Measurements from ENCODE around the gene PKN2.
A peak's percentile ranks its signal among the peaks of the same experiment; 100 is the strongest.

PKN2 gene

DNA sequence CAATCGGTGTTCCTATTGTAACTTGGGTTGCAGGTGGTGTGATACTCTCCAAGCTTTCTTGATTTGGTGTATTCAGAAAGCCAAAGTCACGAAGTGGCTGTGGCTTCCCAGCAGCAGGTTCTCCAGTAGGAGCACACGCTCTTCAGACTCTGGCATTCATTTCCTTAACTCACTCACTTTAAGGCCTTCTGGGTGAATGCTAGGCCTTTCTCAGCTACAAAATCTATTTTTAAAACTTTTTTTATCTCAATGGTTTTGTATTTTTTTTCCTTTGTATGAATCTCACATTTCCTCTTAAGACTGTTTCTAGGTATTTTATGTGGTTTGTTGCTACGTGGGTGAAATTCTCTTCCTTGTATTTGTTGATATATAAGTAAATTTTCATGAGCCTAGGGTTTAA lies 22.9 kb upstream of the PKN2 start:
- Mint-ChIP-seq H3K36me3 (no peaks in the 10 kb centered on the region), H3K9me3 (no peaks in the 10 kb centered on the region), H3K4me3 (no peak overlapping the region), H3K27me3 (no peaks in the 10 kb centered on the region), H3K4me1 (peaks cover 12% of the 10 kb centered on the region), H3K27ac (no peak overlapping the region)
- no peak for ATAC-seq

DNA sequence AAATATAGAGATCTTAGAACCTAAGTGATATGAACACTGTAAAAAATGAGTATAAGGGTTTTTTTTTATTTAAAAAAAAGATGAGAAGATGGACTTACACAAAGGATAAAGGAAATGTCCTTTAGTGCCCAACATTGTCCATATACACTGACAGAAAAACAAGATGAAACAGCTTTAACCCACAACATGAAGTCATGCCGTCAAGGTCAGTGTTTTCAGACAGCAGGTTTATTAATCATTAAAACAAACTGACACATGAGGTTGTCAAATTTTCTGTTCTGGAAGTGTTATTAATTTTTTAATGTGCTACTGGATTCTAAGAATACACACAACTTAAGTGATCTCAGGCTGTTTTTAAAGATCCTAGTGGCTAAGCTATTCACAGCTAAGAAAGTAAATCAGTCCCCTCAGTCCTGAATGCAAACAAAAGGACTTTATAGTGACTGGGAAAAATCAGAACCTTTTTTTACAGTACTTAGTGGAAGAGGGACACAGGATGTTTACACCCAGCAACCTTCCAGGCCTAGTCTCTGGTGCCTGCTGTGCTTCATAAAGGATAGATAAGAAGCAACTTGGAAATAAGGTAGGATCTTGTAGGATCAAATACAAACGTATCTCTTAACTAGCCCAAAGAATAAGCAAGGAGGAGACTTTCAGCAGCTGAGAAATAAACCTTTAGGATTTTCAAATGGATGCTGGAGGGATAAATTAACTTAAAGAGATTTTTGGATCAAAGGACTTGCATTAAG lies 21.9 kb upstream of the PKN2 start:
- no peaks in the 10 kb centered on the region for H3K9me3 Mint-ChIP-seq
- no peaks in the 10 kb centered on the region for H3K36me3 Mint-ChIP-seq
- no peak for ATAC-seq
- peaks cover 12% of the 10 kb centered on the region for H3K4me1 Mint-ChIP-seq
- H3K27ac Mint-ChIP-seq, result no peak overlapping the region
- H3K27me3 Mint-ChIP-seq, result no peaks in the 10 kb centered on the region
- H3K4me3 Mint-ChIP-seq, result no peak overlapping the region

GRCh38 chr1:88662723-88663122 lies 21.4 kb upstream of the PKN2 start:
- H3K4me3 Mint-ChIP-seq, result no peak overlapping the region
- no peaks in the 10 kb centered on the region for H3K36me3 Mint-ChIP-seq
- H3K4me1 Mint-ChIP-seq, result peaks cover 12% of the 10 kb centered on the region
- no peaks in the 10 kb centered on the region for H3K27me3 Mint-ChIP-seq
- no peak for ATAC-seq
- H3K9me3 Mint-ChIP-seq, result no peaks in the 10 kb centered on the region
- no peak overlapping the region for H3K27ac Mint-ChIP-seq

GRCh38 chr1:88668405-88668804 lies 15.7 kb upstream of the PKN2 start:
- Mint-ChIP-seq H3K27ac (no peak overlapping the region), H3K4me3 (no peak overlapping the region), H3K27me3 (peaks cover 15% of the 10 kb centered on the region), H3K9me3 (no peaks in the 10 kb centered on the region), H3K36me3 (no peaks in the 10 kb centered on the region), H3K4me1 (no peaks in the 10 kb centered on the region)
- no peak for ATAC-seq

- ATAC-seq, result no peak
- Mint-ChIP-seq H3K36me3 (no peaks in the 10 kb centered on the region), H3K9me3 (no peaks in the 10 kb centered on the region), H3K27ac (no peak overlapping the region), H3K4me3 (no peak overlapping the region), H3K4me1 (no peaks in the 10 kb centered on the region), H3K27me3 (peaks cover 15% of the 10 kb centered on the region)
Measured at GRCh38 chr1:88670462-88670861, 13.6 kb upstream of the PKN2 start.

GRCh38 chr1:88673446-88673845 lies 10.6 kb upstream of the PKN2 start:
- no peaks in the 10 kb centered on the region for H3K9me3 Mint-ChIP-seq
- ATAC-seq, result no peak
- H3K36me3 Mint-ChIP-seq, result no peaks in the 10 kb centered on the region
- no peak overlapping the region for H3K27ac Mint-ChIP-seq
- no peak overlapping the region for H3K4me3 Mint-ChIP-seq
- no peaks in the 10 kb centered on the region for H3K4me1 Mint-ChIP-seq
- peaks cover 13% of the 10 kb centered on the region for H3K27me3 Mint-ChIP-seq

- peaks cover 10% of the 10 kb centered on the region for H3K4me1 Mint-ChIP-seq
- no peaks in the 10 kb centered on the region for H3K36me3 Mint-ChIP-seq
- H3K27ac Mint-ChIP-seq, result no peak overlapping the region
- H3K4me3 Mint-ChIP-seq, result no peak overlapping the region
- no peaks in the 10 kb centered on the region for H3K27me3 Mint-ChIP-seq
- ATAC-seq, result no peak
- H3K9me3 Mint-ChIP-seq, result no peaks in the 10 kb centered on the region
Measured at GRCh38 chr1:88678405-88678804, 5.7 kb upstream of the PKN2 start.

DNA sequence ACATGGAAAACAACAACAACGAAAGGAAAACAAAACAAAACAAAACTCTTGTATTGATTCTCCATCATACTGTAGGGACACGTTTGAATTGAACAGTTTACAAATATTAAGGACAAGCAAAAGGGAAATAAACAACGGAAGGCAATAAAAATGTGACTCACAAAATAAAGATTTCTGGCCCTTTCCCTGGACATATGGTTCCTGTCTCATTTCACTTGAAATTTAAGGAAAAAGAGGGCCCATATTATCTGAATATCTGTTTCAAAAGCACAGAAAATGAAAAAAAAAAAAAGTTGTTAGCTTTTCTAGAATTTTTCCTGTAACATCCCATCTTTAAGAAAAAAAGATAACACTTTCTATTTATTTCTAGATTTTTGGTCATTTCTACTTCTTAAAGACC lies 3.6 kb upstream of the PKN2 start:
- no peak for ATAC-seq
- Mint-ChIP-seq H3K36me3 (no peaks in the 10 kb centered on the region), H3K4me1 (peaks cover 17% of the 10 kb centered on the region), H3K27ac (no peak overlapping the region), H3K4me3 (no peak overlapping the region), H3K27me3 (no peaks in the 10 kb centered on the region), H3K9me3 (no peaks in the 10 kb centered on the region)

DNA sequence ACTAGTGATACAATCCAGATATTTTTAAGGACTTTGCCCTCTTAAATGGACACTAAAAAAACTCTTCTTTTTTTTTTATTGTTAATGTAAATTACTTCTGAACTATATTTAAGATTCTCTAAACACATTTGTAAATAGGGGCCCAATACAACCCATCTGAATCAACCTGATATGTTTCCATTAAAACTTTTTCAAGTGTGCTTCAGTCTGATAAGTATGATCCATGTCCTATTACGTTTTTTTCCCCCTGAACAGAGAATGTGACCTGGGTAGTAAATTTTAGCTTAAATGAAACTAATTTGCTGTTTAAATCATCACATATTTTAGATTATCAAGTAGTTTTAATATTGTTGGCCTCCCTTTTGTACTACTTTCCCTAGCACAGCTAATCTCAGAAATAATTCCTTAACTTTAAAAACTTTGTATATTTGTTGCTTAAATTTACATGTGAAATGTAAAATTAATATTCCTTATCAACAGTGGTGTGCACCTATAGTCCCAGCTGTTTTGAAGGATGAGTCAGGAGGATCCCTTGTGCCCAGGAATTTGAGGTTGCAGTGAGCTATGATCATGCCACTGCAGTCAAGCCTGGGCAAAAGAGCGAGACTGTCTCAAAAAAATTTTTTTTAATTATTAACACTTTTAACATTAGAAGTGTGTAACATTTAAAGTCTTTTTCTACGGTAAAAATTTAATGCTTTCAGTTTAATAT lies 3.0 kb upstream of the PKN2 start:
- H3K27ac Mint-ChIP-seq, result no peak overlapping the region
- no peak for ATAC-seq
- H3K9me3 Mint-ChIP-seq, result no peaks in the 10 kb centered on the region
- peaks cover 17% of the 10 kb centered on the region for H3K4me1 Mint-ChIP-seq
- no peak overlapping the region for H3K4me3 Mint-ChIP-seq
- H3K27me3 Mint-ChIP-seq, result no peaks in the 10 kb centered on the region
- no peaks in the 10 kb centered on the region for H3K36me3 Mint-ChIP-seq

DNA sequence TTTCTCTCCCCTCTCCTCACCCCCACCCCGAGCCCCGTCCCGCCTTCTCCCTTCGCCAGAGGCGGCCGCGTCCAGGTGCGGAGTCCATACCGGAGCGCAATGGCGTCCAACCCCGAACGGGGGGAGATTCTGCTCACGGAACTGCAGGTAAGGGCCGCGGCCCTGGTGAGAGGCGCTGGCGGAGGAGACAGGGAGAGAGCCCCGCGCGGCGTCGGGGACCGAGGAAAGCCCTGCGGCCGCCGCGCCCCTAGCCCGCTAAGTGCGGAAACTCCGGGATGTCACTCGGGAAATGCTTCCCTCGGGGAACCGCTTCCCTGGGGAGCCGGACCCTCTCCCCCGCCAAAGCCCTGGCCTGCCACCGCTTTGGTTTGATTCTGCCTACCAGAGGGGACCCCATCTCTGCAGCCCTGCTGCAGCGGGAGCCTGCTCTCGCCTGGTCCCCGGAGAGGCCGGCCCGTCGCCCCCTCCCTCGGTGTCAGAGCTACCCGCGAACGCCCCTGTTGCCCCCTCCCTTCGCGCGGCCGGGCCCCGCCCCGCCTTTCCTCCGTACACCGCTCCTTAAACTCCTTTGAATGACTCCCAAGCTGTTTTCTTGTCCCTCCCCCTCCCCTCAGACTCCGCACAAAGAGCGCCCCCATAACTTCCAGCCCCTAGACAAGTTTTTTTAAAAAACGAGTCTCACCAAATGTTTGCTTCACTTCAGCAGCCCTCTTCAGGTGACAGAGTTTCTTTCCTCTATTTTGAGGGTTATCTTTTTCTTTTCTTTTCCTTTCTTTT lies 597 bp downstream of the PKN2 start:
- peak; percentile 73 for ATAC-seq
- H3K36me3 Mint-ChIP-seq, result no peaks in the 10 kb centered on the region
- H3K4me1 Mint-ChIP-seq, result peaks cover 17% of the 10 kb centered on the region
- peak overlapping the region; percentile 100 for H3K4me3 Mint-ChIP-seq
- peak overlapping the region; percentile 98 for H3K27ac Mint-ChIP-seq
- no peaks in the 10 kb centered on the region for H3K9me3 Mint-ChIP-seq
- no peaks in the 10 kb centered on the region for H3K27me3 Mint-ChIP-seq

DNA sequence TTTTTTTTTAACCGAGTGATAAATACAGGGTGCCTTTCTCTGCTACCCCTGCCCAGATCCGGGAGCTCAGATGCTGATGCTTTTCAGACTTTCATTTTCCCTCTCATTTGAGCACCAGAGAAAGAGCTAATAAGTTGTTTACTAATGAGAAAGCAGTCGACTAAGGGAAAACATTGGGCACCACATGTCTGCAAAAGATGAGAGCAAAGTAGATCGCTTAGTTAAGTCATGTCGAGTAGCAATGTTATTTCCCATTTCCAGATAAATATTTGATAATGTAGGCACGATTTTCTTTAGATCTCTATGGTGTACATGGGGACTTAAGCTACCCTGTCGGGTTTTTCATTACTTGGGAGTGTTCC lies 1.2 kb downstream of the PKN2 start:
- no peaks in the 10 kb centered on the region for H3K27me3 Mint-ChIP-seq
- ATAC-seq, result no peak
- peaks cover 17% of the 10 kb centered on the region for H3K4me1 Mint-ChIP-seq
- no peaks in the 10 kb centered on the region for H3K36me3 Mint-ChIP-seq
- peak overlapping the region; percentile 98 for H3K27ac Mint-ChIP-seq
- peak overlapping the region; percentile 100 for H3K4me3 Mint-ChIP-seq
- no peaks in the 10 kb centered on the region for H3K9me3 Mint-ChIP-seq

GRCh38 chr1:88691540-88691939 lies 7.5 kb downstream of the PKN2 start:
- H3K27me3 Mint-ChIP-seq, result no peaks in the 10 kb centered on the region

GRCh38 chr1:88695781-88696180 lies 11.7 kb downstream of the PKN2 start:
- H3K27me3 Mint-ChIP-seq, result no peaks in the 10 kb centered on the region
- no peak overlapping the region for H3K4me3 Mint-ChIP-seq
- H3K36me3 Mint-ChIP-seq, result peaks cover 31% of the 10 kb centered on the region
- peaks cover 61% of the 10 kb centered on the region for H3K4me1 Mint-ChIP-seq
- H3K9me3 Mint-ChIP-seq, result no peaks in the 10 kb centered on the region
- H3K27ac Mint-ChIP-seq, result no peak overlapping the region
- ATAC-seq, result no peak

More at GRCh38 chr1:88691540-88691939, 7.5 kb downstream of the PKN2 start:
- Mint-ChIP-seq H3K27ac (no peak overlapping the region), H3K9me3 (no peaks in the 10 kb centered on the region), H3K4me1 (peaks cover 34% of the 10 kb centered on the region), H3K4me3 (no peak overlapping the region), H3K36me3 (peaks cover 31% of the 10 kb centered on the region)
- no peak for ATAC-seq

DNA sequence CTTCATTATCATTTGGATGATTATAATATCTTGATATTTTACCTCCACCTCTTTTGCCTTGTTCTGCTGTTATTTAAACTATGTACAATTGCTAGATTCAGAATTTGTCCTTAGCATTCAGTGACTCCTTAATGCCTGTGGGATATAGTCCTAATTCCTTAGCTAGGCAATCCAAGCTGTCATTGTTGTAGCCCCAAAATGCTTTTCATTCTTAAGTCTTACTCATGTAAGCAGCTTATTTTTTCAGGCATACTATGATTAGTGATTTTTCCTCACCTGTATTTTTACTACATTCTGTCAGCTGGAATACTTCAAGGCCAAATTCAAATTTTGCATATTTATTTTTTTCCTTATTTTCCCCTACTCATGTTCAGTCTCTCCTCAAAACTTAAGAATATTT lies 13.4 kb downstream of the PKN2 start:
- Mint-ChIP-seq H3K4me1 (peaks cover 68% of the 10 kb centered on the region), H3K27me3 (no peaks in the 10 kb centered on the region), H3K9me3 (no peaks in the 10 kb centered on the region), H3K27ac (peak overlapping the region; percentile 44), H3K36me3 (peaks cover 25% of the 10 kb centered on the region), H3K4me3 (no peak overlapping the region)
- no peak for ATAC-seq

GRCh38 chr1:88698140-88698539 lies 14.1 kb downstream of the PKN2 start:
- ATAC-seq, result no peak
- H3K27me3 Mint-ChIP-seq, result no peaks in the 10 kb centered on the region
- no peaks in the 10 kb centered on the region for H3K9me3 Mint-ChIP-seq
- H3K4me1 Mint-ChIP-seq, result peaks cover 69% of the 10 kb centered on the region
- H3K36me3 Mint-ChIP-seq, result peaks cover 25% of the 10 kb centered on the region
- H3K4me3 Mint-ChIP-seq, result no peak overlapping the region
- peak overlapping the region; percentile 44 for H3K27ac Mint-ChIP-seq
